ENCODE data around the gene IGF1. TPM values are rescaled to one million over a fixed set of nuclear protein-coding genes. Genes with fewer than 3 reads are reported as not detected.

The IGF1 gene
- total and polyA plus RNA-seq, 9 of the 15 experiments (the other 6 are each of a cell fraction or from before 2014, with no cell fraction given) = 3.7 to 13.9 (median 4.5) TPM

- TF ChIP-seq ZNF121 (CRISPR knock-in tag; conservative IDR thresholded peaks at IDR 0.05) (no peak), CHCHD3 (CRISPR knock-in tag; IDR thresholded peaks at IDR 0.05) (no peak), ZNF592 (IDR thresholded peaks at IDR 0.05) (peak; percentile 73), STAT5A (IDR thresholded peaks at IDR 0.05; ENCODE audit: borderline replicate concordance, low read length) (0 out of 2 replicates have a peak, but pooled peaks have one; percentile 38), NR2C1 (IDR thresholded peaks at IDR 0.05) (no peak), NR2C1 (tag; IDR thresholded peaks at IDR 0.05) (peak; percentile 30; the same call in 1 of the 2 replicates), ZNF263 (CRISPR knock-in tag; IDR thresholded peaks at IDR 0.05; ENCODE audit: borderline replicate concordance) (no peak), ZNF217 (CRISPR knock-in tag; IDR thresholded peaks at IDR 0.05) (no peak), SMAD4 (CRISPR knock-in tag; conservative IDR thresholded peaks at IDR 0.05) (0 out of 2 replicates have a peak, but pooled peaks have one; percentile 29), U2AF2 (optimal IDR thresholded peaks at IDR 0.05; ENCODE audit: low read depth, low read length) (no peak), ZNF707 (CRISPR knock-in tag; conservative IDR thresholded peaks at IDR 0.05) (no peak), CBX8 (IDR thresholded peaks at IDR 0.05; ENCODE audit: borderline replicate concordance, extremely low read depth, low read depth, low read length, poor library complexity, severe bottlenecking) (no peak), ZNF24 (IDR thresholded peaks at IDR 0.05) (0 out of 2 replicates have a peak, but pooled peaks have one; percentile 25)
- TF ChIP-seq, protein P1, sequence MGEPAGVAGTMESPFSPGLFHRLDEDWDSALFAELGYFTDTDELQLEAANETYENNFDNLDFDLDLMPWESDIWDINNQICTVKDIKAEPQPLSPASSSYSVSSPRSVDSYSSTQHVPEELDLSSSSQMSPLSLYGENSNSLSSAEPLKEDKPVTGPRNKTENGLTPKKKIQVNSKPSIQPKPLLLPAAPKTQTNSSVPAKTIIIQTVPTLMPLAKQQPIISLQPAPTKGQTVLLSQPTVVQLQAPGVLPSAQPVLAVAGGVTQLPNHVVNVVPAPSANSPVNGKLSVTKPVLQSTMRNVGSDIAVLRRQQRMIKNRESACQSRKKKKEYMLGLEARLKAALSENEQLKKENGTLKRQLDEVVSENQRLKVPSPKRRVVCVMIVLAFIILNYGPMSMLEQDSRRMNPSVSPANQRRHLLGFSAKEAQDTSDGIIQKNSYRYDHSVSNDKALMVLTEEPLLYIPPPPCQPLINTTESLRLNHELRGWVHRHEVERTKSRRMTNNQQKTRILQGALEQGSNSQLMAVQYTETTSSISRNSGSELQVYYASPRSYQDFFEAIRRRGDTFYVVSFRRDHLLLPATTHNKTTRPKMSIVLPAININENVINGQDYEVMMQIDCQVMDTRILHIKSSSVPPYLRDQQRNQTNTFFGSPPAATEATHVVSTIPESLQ (CRISPR knock-in tag; IDR thresholded peaks at IDR 0.05) = no peak
These were observed 55.0 kb downstream of the IGF1 start (continued) for GRCh38 chr12:102425109-102426039.

Data from K562 (cell line).